Measurements from ENCODE around the gene SORL1.

DNA sequence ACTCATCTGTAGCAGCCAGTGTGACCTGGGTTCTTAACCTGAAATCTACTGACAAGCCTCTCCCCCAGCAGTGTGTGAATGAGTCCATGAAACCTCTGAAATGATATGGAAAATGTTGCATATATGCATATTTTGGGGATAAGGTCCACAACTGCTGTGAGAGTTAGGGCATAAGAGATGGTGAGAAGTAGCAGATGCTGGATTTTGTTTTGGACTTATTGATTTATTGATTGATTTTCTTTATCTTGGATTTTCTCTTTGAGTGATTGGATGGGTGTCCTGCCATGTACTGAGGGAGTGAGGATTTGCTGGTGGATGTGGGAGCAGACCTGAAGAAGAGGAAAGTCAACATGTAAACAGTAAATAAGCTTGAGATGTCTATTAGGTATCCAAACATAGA lies 212.0 kb downstream of the SORL1 start:
- TF ChIP-seq PRMT3 (CRISPR knock-in tag; IDR thresholded peaks at IDR 0.05; ENCODE audit: borderline replicate concordance, low read depth): no peak
- TF ChIP-seq ZNF296 (CRISPR knock-in tag; conservative IDR thresholded peaks at IDR 0.05): no peak

Data from HepG2 (cell line).